HG02970 (cell line): ENCODE data around the gene SLC26A2.
"Not testable (repeated sequence)": the region's sequence is repeated elsewhere in the genome, so short reads cannot be mapped to it uniquely, and the experiment has no call there.

ENCODE experiments used
- ATAC-seq: cut with Tn5 transposase; IDR thresholded peaks from one replicate; pipeline ENCODE4 v1.9.1; 2021; ENCODE audit warnings: mild to moderate bottlenecking, moderate library complexity, moderate number of reproducible peaks; ENCODE audit not compliant: unreplicated experiment, low FRiP score

Gene SLC26A2

DNA sequence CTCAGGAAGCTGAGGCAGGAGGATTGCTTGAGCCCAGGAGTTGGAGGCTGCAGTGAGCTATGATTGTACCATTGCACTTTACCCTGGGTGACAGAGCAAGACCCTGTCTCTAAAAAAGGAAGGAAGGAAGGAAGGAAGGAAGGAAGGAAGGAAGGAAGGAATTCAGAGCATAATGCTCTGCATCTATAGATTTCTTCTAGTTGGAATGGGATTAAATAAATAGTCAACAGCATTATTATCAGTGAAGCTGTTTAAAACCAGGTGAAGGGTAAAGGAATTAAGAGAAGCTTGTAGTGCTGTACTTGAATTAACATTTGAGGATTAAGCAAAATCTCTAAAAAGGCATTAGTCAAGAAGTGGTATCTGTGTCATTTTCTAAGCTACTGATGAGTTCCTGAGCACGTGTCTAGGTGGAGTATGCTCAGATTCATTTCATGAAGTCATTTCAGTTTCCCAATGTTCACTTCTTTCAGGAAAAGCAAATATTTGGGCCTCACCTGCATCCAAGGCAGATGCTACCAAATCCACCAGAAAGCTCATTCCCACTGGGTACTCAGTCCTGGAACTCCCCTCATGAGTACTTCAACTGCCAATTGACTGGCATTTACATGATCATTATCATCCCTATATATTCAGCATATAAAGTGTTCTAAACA lies 24.4 kb upstream of the SLC26A2 start:
- ATAC-seq, result no peak

DNA sequence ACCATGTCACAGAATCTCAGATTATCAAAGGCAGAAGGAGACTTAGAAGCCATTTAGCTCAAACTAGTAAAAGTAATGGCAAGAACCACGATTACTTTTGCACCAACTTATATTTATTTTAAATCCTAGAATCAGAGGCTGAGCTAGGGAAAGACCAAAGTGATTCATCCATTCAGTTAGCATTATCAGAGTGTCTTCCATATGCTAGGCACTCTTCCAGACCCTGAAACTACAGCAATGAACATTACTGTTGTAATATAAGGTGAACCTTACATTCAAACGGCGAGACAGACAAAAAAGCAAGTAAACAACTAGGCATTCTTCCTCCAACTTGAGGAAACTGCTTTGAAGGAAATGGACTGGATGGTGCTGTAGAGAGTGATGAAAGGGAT lies 23.9 kb upstream of the SLC26A2 start:
- ATAC-seq, result no peak

GRCh38 chr5:149937610-149938009 lies 22.9 kb upstream of the SLC26A2 start:
- no peak for ATAC-seq

- ATAC-seq, result no peak
Measured at GRCh38 chr5:149938279-149938678, 22.3 kb upstream of the SLC26A2 start.

DNA sequence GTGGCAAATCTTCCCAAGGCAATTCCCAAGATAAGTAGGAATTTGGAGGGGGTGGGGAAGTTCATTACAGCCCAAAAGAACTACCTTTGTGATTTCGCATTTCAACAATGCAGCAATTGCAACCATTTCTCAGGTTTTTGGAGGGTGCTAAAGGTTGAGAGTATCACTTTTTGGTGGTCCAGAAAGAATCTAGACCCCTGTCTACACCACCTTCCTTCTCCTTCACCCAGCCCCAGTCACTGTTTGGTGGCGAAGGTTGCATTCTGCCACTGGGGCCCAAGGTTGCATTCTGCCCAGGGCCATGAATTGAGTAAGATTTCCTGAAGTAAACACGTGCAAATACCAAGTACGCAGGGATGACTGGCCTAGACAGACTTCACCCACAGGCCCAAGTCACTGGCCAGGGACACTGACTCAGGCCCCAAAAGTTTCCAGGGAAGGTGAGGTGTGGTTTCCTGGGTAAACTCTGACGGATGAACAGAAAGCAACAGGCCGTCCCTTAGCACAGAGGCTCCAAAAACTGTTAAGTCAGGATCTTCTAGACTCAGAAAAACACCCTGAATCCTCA lies 21.7 kb upstream of the SLC26A2 start:
- no peak for ATAC-seq

GRCh38 chr5:149939546-149939945 lies 21.0 kb upstream of the SLC26A2 start:
- ATAC-seq, result no peak

GRCh38 chr5:149940077-149940574 lies 20.4 kb upstream of the SLC26A2 start:
- no peak for ATAC-seq

GRCh38 chr5:149940941-149941644 lies 19.5 kb upstream of the SLC26A2 start:
- ATAC-seq, result no peak

GRCh38 chr5:149941795-149942194 lies 18.8 kb upstream of the SLC26A2 start:
- no peak for ATAC-seq

GRCh38 chr5:149942199-149942598 lies 18.4 kb upstream of the SLC26A2 start:
- ATAC-seq, result no peak

DNA sequence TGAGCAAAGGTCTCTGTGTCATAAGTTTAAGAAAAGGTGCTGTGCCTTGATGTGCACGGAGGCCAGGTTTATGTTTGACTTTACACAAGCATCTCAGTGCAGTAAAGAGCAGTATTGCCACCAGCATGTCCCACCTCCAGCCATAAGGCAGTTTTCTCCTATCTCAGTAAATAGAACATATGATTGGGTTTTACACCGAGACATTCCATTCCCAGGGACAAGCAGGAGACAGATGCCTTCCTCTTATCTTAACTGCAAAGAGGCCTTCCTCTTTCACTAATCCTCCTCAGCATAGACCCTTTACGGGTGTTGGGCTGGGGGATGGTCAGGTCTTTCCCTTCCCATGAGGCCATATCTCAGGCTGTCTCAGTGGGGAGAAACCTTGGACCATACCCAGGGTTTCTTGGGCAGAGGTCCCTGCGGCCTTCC lies 17.8 kb upstream of the SLC26A2 start:
- not testable (repeated sequence) for ATAC-seq

DNA sequence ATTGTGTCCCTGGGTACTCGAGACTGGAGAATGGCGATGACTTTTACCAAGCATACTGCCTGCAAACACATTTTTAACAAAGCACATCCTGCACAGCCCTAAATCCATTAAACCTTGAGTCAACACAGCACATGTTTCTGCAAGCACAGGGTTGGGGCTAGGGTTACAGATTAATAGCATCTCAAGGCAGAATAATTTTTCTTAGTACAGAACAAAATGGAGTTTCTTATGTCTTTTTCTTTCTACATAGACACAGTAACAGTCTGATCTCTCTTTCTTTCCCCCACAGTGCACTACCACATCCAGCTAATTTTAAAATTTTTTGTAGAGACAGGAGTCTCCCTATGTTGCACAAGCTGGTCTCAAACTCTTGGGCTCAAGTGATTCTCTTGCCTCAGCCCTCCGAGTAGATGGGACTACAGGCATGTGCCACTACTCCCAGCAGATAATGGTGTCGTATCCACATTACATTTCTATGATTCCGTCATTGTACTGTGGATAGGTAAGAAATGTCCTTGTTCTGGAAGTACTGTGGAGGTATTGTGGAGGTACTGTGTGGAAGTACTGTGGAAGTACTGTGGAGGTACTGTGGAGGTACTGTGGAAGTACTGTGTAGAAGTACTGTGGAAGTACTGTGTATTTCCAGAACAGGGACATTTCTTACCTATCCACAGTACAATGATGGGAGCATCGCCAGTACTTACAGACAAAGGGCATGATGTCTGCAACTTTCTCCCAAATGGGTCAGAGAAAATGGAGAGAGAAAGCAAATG lies 17.2 kb upstream of the SLC26A2 start:
- ATAC-seq, result not testable (repeated sequence)

GRCh38 chr5:149944666-149945065 lies 15.9 kb upstream of the SLC26A2 start, which contains the start of gene PDE6A:
PDE6A (minus strand) TSS chr5:149944793; CDS start chr5:149944673, 120 bp downstream.
- ATAC-seq, result no peak

- no peak for ATAC-seq
Measured at GRCh38 chr5:149946118-149946517, 14.4 kb upstream of the SLC26A2 start.

- ATAC-seq, result no peak
Measured at GRCh38 chr5:149948993-149949392, 11.6 kb upstream of the SLC26A2 start.

DNA sequence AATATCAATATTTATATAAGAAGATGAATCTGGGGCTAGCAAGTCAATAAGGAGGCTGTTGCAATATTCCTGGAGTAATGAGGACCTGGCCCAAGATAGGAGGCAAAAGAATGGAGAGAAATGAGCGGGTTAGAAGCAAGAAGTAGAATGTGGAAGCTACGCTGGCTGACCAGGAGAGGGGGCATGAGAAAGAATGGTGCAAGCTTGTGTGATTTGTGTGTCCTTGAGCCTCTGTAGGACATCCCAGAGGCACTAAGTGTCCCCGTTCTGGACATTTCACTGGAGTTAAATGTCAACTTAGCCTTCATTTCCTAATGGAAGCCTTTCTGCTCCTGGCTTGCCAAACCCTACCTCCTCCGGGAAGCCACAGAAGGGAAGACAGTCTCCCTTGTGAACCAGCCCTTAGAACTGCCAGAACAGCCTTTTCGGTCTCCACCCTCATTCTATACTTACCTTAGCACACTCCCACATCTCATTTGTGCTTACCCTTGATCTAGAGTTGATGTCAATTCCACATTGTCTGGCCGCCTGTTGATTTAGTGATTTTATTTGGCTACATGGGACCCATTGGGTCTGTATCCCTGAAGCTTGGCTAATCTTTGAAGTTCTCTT lies 9.3 kb upstream of the SLC26A2 start:
- ATAC-seq, result no peak

DNA sequence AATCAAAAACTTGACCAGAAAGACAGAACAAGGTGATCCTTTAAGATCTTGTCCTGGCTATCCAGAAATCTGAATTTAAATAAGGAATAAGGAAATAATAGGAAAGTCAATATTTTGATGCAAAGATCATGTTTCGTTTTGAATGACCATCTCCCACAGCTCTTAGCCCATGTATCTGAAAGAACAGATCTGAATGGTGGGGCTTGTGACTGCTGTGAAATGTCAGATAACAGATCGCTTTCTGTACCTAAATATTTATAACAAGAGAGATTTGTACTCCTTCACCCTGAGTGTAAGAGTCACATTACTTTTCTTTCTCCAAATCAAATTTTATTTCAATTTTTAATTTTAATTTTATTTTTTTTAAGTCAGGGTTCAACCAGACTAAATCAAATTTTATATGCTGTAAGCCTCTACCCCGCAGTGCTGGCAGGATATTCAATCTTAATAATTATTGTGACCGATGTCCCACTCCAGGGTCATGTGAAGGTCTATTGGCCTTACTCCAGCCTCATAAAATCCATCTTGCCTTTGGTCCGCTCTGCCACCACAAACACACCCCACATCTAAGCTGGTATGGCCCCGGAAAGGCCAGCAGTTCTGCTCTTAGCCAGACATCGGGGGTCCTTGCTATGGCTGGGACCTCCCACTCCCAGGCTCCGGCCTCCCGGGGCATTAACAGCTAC lies 7.0 kb upstream of the SLC26A2 start:
- no peak for ATAC-seq

DNA sequence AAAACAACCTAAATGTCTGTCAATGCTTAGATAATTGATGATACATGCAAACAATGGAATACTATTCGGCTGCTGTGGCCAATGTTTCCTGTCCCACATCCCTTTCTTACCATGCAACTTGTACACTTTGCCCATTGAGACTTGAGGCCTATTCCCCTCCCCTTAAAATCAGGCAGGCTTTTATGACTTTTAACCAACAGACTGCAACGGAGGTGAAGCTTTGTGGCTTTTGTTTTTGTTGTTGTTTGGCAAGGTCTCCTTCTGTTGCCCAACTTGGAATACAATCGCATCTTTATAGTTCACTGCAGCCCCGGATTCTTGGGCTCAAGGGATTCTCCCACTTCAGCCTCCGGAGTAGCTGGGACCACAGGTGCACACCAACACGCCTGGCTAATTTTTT lies 5.8 kb upstream of the SLC26A2 start:
- ATAC-seq, result no peak

DNA sequence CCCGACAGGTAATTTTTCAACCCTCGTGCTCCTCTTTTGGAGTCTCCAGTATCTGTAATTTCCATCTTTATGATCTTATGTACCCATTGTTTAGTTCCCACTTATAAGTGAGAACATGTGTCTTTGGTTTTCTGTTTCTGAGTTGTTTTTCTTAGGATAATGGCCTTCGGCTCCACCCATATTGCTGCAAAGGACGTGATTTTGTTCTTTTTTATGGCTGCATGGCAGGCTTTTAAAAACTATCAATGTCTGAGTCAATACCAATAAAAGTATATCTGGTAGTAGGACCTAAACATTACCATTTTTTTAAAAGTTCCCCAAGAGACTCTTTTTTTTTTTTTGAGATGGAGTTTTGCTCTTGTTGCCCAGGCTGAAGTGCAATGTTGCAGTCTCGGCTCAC lies 3.9 kb upstream of the SLC26A2 start:
- no peak for ATAC-seq

DNA sequence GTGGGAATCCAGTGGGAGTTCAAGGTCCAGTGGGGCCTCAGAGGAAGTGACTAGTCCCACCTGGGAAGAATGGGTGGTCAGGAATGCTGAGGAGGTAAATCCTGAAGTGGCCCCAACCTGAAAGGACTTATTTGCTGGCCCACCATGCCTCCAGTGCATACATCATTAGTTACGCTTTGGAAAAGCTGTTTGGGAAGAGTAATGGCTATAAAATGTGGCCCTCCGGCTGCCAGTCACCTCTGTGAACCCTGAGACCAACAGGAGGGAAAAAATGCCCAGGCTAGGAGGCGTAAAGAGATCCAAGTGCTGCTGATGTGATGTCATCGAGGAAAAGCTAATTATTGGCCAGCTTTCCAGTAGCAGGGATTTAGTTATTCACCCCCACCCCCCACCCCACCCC lies 2.7 kb upstream of the SLC26A2 start:
- ATAC-seq, result no peak
